Measurements from ENCODE around the gene ATXN2.

Gene ATXN2

GRCh38 chr12:111407377-111408115 lies 191.6 kb downstream of the ATXN2 start:
- Histone ChIP-seq H3F3A (ENCODE audit: insufficient read depth, low read length) (no peaks in the 10 kb centered on the region), H3K27me3 (ENCODE audit: insufficient read depth, low read length) (no peaks in the 10 kb centered on the region), H3K9ac (ENCODE audit: low read length) (no peak overlapping the region), H3K9me3 (ENCODE audit: low read length) (no peaks in the 10 kb centered on the region), H3K27ac (ENCODE audit: low read depth, low read length, poor library complexity, severe bottlenecking) (no peak overlapping the region), H2AFZ (ENCODE audit: low read length) (no peak overlapping the region), H3K4me3 (ENCODE audit: low read depth, low read length, poor library complexity, severe bottlenecking) (peak overlapping the region; percentile 80), H4K20me1 (ENCODE audit: insufficient read depth, low read length) (no peaks in the 10 kb centered on the region), H3K9me2 (ENCODE audit: low read depth, low read length) (no peaks in the 10 kb centered on the region), H3K79me2 (ENCODE audit: insufficient read depth, low read length) (no peaks in the 10 kb centered on the region), H3K4me2 (ENCODE audit: low read length) (peak overlapping the region; percentile 85), H3K4me1 (ENCODE audit: insufficient read depth, low read length, severe bottlenecking) (peaks cover 34% of the 10 kb centered on the region), H3K36me3 (ENCODE audit: insufficient read depth, low read length) (no peaks in the 10 kb centered on the region)
- TF ChIP-seq EZH2 (IDR thresholded peaks at IDR 0.05; ENCODE audit: borderline replicate concordance, low read length) (no peak), CTCF (IDR thresholded peaks at IDR 0.05; ENCODE audit: low read length) (no peak)

GRCh38 chr12:111406474-111407376 lies 192.4 kb downstream of the ATXN2 start:
- Histone ChIP-seq H4K20me1 (ENCODE audit: insufficient read depth, low read length) (no peaks in the 10 kb centered on the region), H3F3A (ENCODE audit: insufficient read depth, low read length) (no peaks in the 10 kb centered on the region), H3K36me3 (ENCODE audit: insufficient read depth, low read length) (no peaks in the 10 kb centered on the region), H3K4me3 (ENCODE audit: low read depth, low read length, poor library complexity, severe bottlenecking) (peak overlapping the region; percentile 80), H2AFZ (ENCODE audit: low read length) (no peak overlapping the region), H3K79me2 (ENCODE audit: insufficient read depth, low read length) (no peaks in the 10 kb centered on the region), H3K9me2 (ENCODE audit: low read depth, low read length) (no peaks in the 10 kb centered on the region), H3K9ac (ENCODE audit: low read length) (peak overlapping the region; percentile 77), H3K4me1 (ENCODE audit: insufficient read depth, low read length, severe bottlenecking) (peaks cover 34% of the 10 kb centered on the region), H3K4me2 (ENCODE audit: low read length) (peak overlapping the region; percentile 85), H3K27ac (ENCODE audit: low read depth, low read length, poor library complexity, severe bottlenecking) (no peak overlapping the region), H3K9me3 (ENCODE audit: low read length) (no peaks in the 10 kb centered on the region), H3K27me3 (ENCODE audit: insufficient read depth, low read length) (no peaks in the 10 kb centered on the region)
- no peak for TF ChIP-seq CTCF (IDR thresholded peaks at IDR 0.05; ENCODE audit: low read length)
- no peak for TF ChIP-seq EZH2 (IDR thresholded peaks at IDR 0.05; ENCODE audit: borderline replicate concordance, low read length)

GRCh38 chr12:111405859-111406473 lies 193.1 kb downstream of the ATXN2 start, which contains the start of gene SH2B3:
TSS of gene SH2B3 (plus strand) at chr12:111405923. CDS start at chr12:111418146, 12,223 bp downstream.
- no peak within 1 kb of the TSS for H2AFZ ChIP-seq (ENCODE audit: low read length)
- H3K4me1 ChIP-seq (ENCODE audit: insufficient read depth, low read length, severe bottlenecking) = peaks cover 34% of the 10 kb centered on the region
- no peaks in the 10 kb centered on the region for H3K27me3 ChIP-seq (ENCODE audit: insufficient read depth, low read length)
- no peaks in the 10 kb centered on the region for H4K20me1 ChIP-seq (ENCODE audit: insufficient read depth, low read length)
- H3K9me3 ChIP-seq (ENCODE audit: low read length) = no peaks in the 10 kb centered on the region
- H3K4me3 ChIP-seq (ENCODE audit: low read depth, low read length, poor library complexity, severe bottlenecking) = peak within 1 kb of the TSS; percentile 80
- no peaks in the 10 kb centered on the region for H3K9me2 ChIP-seq (ENCODE audit: low read depth, low read length)
- H3K4me2 ChIP-seq (ENCODE audit: low read length) = peak within 1 kb of the TSS; percentile 85
- H3K79me2 ChIP-seq (ENCODE audit: insufficient read depth, low read length) = no peaks in the 10 kb centered on the region
- H3K9ac ChIP-seq (ENCODE audit: low read length) = peak within 1 kb of the TSS; percentile 77
- no peaks in the 10 kb centered on the region for H3K36me3 ChIP-seq (ENCODE audit: insufficient read depth, low read length)
- no peak within 1 kb of the TSS for H3K27ac ChIP-seq (ENCODE audit: low read depth, low read length, poor library complexity, severe bottlenecking)
- no peak for TF ChIP-seq EZH2 (IDR thresholded peaks at IDR 0.05; ENCODE audit: borderline replicate concordance, low read length)
- TF ChIP-seq CTCF (IDR thresholded peaks at IDR 0.05; ENCODE audit: low read length) = no peak
- H3F3A ChIP-seq (ENCODE audit: insufficient read depth, low read length) = no peaks in the 10 kb centered on the region
